GM21723 (cell line): ENCODE results near the gene COG5.
A peak's percentile ranks its signal among the peaks of the same experiment; 100 is the strongest.

Source experiments
- ATAC-seq: cut with Tn5 transposase; IDR thresholded peaks from one replicate; pipeline ENCODE4 v1.9.1; 2021; ENCODE audit warnings: mild to moderate bottlenecking, moderate library complexity; ENCODE audit not compliant: unreplicated experiment

Gene COG5

GRCh38 chr7:107201795-107202450 is 361.8 kb downstream of the COG5 start:
- no peak for ATAC-seq

- ATAC-seq = no peak
Observed at GRCh38 chr7:107196834-107197610, 366.7 kb downstream of the COG5 start.

GRCh38 chr7:107194052-107194451 is 369.7 kb downstream of the COG5 start:
- no peak for ATAC-seq

- ATAC-seq = no peak
Observed at GRCh38 chr7:107190090-107190489, 373.6 kb downstream of the COG5 start.

- ATAC-seq = no peak
Observed at GRCh38 chr7:107187774-107188173, 375.9 kb downstream of the COG5 start.

- no peak for ATAC-seq
Observed at GRCh38 chr7:107186240-107186639, 377.5 kb downstream of the COG5 start.

GRCh38 chr7:107185716-107186115 is 378.0 kb downstream of the COG5 start:
- ATAC-seq = no peak

GRCh38 chr7:107181172-107181571 is 382.5 kb downstream of the COG5 start:
- ATAC-seq = no peak

GRCh38 chr7:107180378-107180777 is 383.3 kb downstream of the COG5 start:
- ATAC-seq = no peak

GRCh38 chr7:107179326-107180164 is 384.2 kb downstream of the COG5 start:
- no peak for ATAC-seq

GRCh38 chr7:107173691-107174406 is 389.9 kb downstream of the COG5 start:
- peak; percentile 59 for ATAC-seq

GRCh38 chr7:107173191-107173590 is 390.5 kb downstream of the COG5 start:
- no peak for ATAC-seq

- ATAC-seq = no peak
Observed at GRCh38 chr7:107172276-107173032, 391.3 kb downstream of the COG5 start.

- ATAC-seq = no peak
Observed at GRCh38 chr7:107171496-107171895, 392.2 kb downstream of the COG5 start.

- ATAC-seq = no peak
Observed at GRCh38 chr7:107170051-107170915, 393.4 kb downstream of the COG5 start.

GRCh38 chr7:107169120-107170050 is 394.3 kb downstream of the COG5 start:
- ATAC-seq = peak; percentile 26

- ATAC-seq = peak; percentile 93
Observed at GRCh38 chr7:107168233-107169119, 395.2 kb downstream of the COG5 start, which contains the start of gene HBP1. Gene HBP1, plus strand, starts transcription at chr7:107169003. Its CDS starts 10,891 bp downstream, at chr7:107179894.
